HG02571 (cell line): ENCODE data around the gene C14orf93.

ENCODE experiments used
- ATAC-seq: cut with Tn5 transposase; IDR thresholded peaks from one replicate; pipeline ENCODE4 v1.9.1; 2021; ENCODE audit warnings: mild to moderate bottlenecking, moderate library complexity; ENCODE audit not compliant: unreplicated experiment

The C14orf93 gene

GRCh38 chr14:22996768-22997654, 12.9 kb downstream of the C14orf93 start:
- ATAC-seq, result no peak

GRCh38 chr14:22995889-22996625, 13.9 kb downstream of the C14orf93 start:
- ATAC-seq, result no peak

- ATAC-seq, result no peak
These were observed 15.1 kb downstream of the C14orf93 start for GRCh38 chr14:22994762-22995275.

GRCh38 chr14:22993517-22993916, 16.4 kb downstream of the C14orf93 start:
- ATAC-seq, result no peak

- no peak for ATAC-seq
These were observed 18.1 kb downstream of the C14orf93 start for GRCh38 chr14:22991852-22992251.

- ATAC-seq, result no peak
These were observed 22.7 kb downstream of the C14orf93 start for GRCh38 chr14:22987291-22987690.

- ATAC-seq, result no peak
These were observed 23.4 kb downstream of the C14orf93 start for GRCh38 chr14:22986508-22987054.

GRCh38 chr14:22985894-22986507, 23.9 kb downstream of the C14orf93 start:
- no peak for ATAC-seq

GRCh38 chr14:22984959-22985658, 24.8 kb downstream of the C14orf93 start:
- no peak for ATAC-seq

- ATAC-seq, result peak; percentile 44
These were observed 27.3 kb downstream of the C14orf93 start, which contains the start of gene AJUBA for GRCh38 chr14:22982477-22983245. Gene AJUBA (minus strand): TSS chr14:22982551. CDS start chr14:22982266, 285 bp downstream.

GRCh38 chr14:22981876-22982476, 28.0 kb downstream of the C14orf93 start:
- ATAC-seq, result no peak

- no peak for ATAC-seq
These were observed 28.7 kb downstream of the C14orf93 start for GRCh38 chr14:22981090-22981875.

- no peak for ATAC-seq
These were observed 29.3 kb downstream of the C14orf93 start for GRCh38 chr14:22980672-22981089.

GRCh38 chr14:22979748-22980392, 30.1 kb downstream of the C14orf93 start:
- no peak for ATAC-seq

- ATAC-seq, result no peak
These were observed 30.8 kb downstream of the C14orf93 start for GRCh38 chr14:22978981-22979671.

- ATAC-seq, result no peak
These were observed 31.5 kb downstream of the C14orf93 start for GRCh38 chr14:22978487-22978837.
